HepG2 (cell line): ENCODE results near the gene FBXO30. TPM values are rescaled to one million over a fixed set of nuclear protein-coding genes. Genes with fewer than 3 reads are reported as not detected.

Experiments
- ATAC-seq: fragments of 200-7000 bp; cut with Tn5 transposase; 3 replicates; pipeline ENCODE4 v1.9.1; 2020; ENCODE audit warnings: mild to moderate bottlenecking, moderate library complexity
- BruUV-seq: library from RNA; stranded (reverse); fragments of 400-500 nt; replicated peaks from 2 replicates; lab custom pipeline; 2021; lab: Mats Ljungman, UMichigan
- CTCF ChIA-PET: fragments of 300-600 bp; formaldehyde crosslinking; extraction: SDS; loops from one replicate; lab custom pipeline; 2021; ENCODE audit warnings: low total read pairs, inconsistent platforms, low intra/inter-chr PET ratio; lab: Yijun Ruan, JAX
- POLR2A ChIA-PET: fragments of 350-600 bp; sonication (Branson Sonifier 250); formaldehyde crosslinking; loops from one replicate; lab custom pipeline; 2020; ENCODE audit warnings: antibody characterized with exemption, inconsistent platforms; lab: Yijun Ruan, JAX
- DNase-seq: peaks from one replicate; pipeline ENCODE4 v3.0.0-alpha.2; 2015; ENCODE audit warnings: low spot score
- FAIRE-seq: peaks from 3 replicates; lab custom pipeline; 2011; peaks lifted over from hg19 to GRCh38; lab: Jason Lieb, UNC
- H2AFZ ChIP-seq: one replicate; pipeline ENCODE4 v1.6.1; 2011; ENCODE audit warnings: low read length, inconsistent platforms
- H3K27ac ChIP-seq: fragments of 300-600 bp; 3 replicates; pipeline ENCODE4 v1.8.0; 2011; ENCODE audit warnings: mixed run types, mild to moderate bottlenecking, mixed read lengths, low read length, inconsistent platforms; ENCODE audit not compliant: insufficient read depth; ENCODE audit errors: extremely low read length
- H3K27me3 ChIP-seq, 2 experiments: fragments of 200-600 bp in 1 of 2; 2 replicates in 1 of 2; 3 replicates in 1 of 2; pipeline versions ENCODE4 v1.6.0 to v1.8.0; 2011; ENCODE audit warnings: low read length in 2 of 2, mild to moderate bottlenecking in 2 of 2, moderate library complexity in 2 of 2, inconsistent platforms in 1 of 2; ENCODE audit not compliant: insufficient read depth in 2 of 2, control insufficient read depth in 1 of 2
- H3K36me3 ChIP-seq, 2 experiments: fragments of 200-600 bp in 1 of 2; replicated peaks in 1 of 2; 2 replicates in 1 of 2; 3 replicates in 1 of 2; pipeline versions ENCODE4 v1.5.1 to v1.8.0; 2011; ENCODE audit warnings: low read length in 2 of 2, inconsistent platforms in 1 of 2; ENCODE audit not compliant: insufficient read depth in 2 of 2, control insufficient read depth in 1 of 2
- H3K4me1 ChIP-seq: 2 replicates; pipeline ENCODE4 v1.5.1; 2012; ENCODE audit warnings: low read length, inconsistent platforms; ENCODE audit not compliant: insufficient read depth
- H3K4me2 ChIP-seq: 2 replicates; pipeline ENCODE4 v1.6.0; 2011; ENCODE audit warnings: low read depth, low read length, inconsistent platforms
- H3K4me3 ChIP-seq, 3 experiments: fragments of 200-600 bp in 1 of 3; sonication (generic), shearing (Covaris generic) in 1 of 3; replicated peaks in 1 of 3; 2 replicates each; pipeline ENCODE4 v1.5.1; 2011 to 2016; ENCODE audit warnings: low read length in 3 of 3, inconsistent platforms in 2 of 3, low read depth in 2 of 3, mild to moderate bottlenecking in 2 of 3, control low read depth in 1 of 3, mixed read lengths in 1 of 3; ENCODE audit not compliant: insufficient read depth in 1 of 3
- H3K79me2 ChIP-seq: one replicate; pipeline ENCODE4 v1.6.1; 2011; ENCODE audit warnings: low read length, inconsistent platforms; ENCODE audit not compliant: insufficient read depth
- H3K9ac ChIP-seq: 2 replicates; pipeline ENCODE4 v1.6.0; 2011; ENCODE audit warnings: mild to moderate bottlenecking, low read depth, low read length, inconsistent platforms; ENCODE audit not compliant: insufficient read depth
- H3K9me3 ChIP-seq: 2 replicates; pipeline ENCODE4 v1.5.1; 2012; ENCODE audit warnings: mild to moderate bottlenecking, low read length
- H4K20me1 ChIP-seq: 2 replicates; pipeline ENCODE4 v1.6.0; 2011; ENCODE audit warnings: inconsistent platforms, mild to moderate bottlenecking, low read length, moderate library complexity; ENCODE audit not compliant: insufficient read depth
- IRF2 ChIP-seq: IDR thresholded peaks from 2 replicates; pipeline ENCODE4 v1.6.1; 2018; ENCODE audit warnings: missing genetic modification reagents, missing compliant biosample characterization
- ISX ChIP-seq: sonication (generic); formaldehyde crosslinking; conservative IDR thresholded peaks from 2 replicates; pipeline ENCODE4 v1.5.0; 2020; ENCODE audit warnings: missing genetic modification reagents
- JUND ChIP-seq: sonication (generic); formaldehyde crosslinking; IDR thresholded peaks from 2 replicates; pipeline ENCODE4 v1.8.0; 2022; ENCODE audit warnings: mild to moderate bottlenecking, missing genetic modification reagents
- KLF9 ChIP-seq: IDR thresholded peaks from 2 replicates; pipeline ENCODE4 v1.6.1; 2016; ENCODE audit warnings: low read depth
- MAFF ChIP-seq: IDR thresholded peaks from 2 replicates; pipeline ENCODE4 v1.6.1; 2011; ENCODE audit warnings: low read depth, low read length, improper control_type of control experiment
- MAFG ChIP-seq: sonication (generic); formaldehyde crosslinking; IDR thresholded peaks from 2 replicates; pipeline ENCODE4 v1.5.1; 2020; ENCODE audit warnings: mild to moderate bottlenecking, missing genetic modification reagents
- MAFK ChIP-seq, 2 experiments: IDR thresholded peaks in 1 of 2; conservative IDR thresholded peaks in 1 of 2; 2 replicates each; pipeline ENCODE4 v1.6.1; 2011; ENCODE audit warnings: improper control_type of control experiment in 2 of 2, low read length in 2 of 2
- NCOA1 ChIP-seq: sonication (generic); formaldehyde crosslinking; IDR thresholded peaks from 2 replicates; pipeline ENCODE4 v1.9.0; 2021; ENCODE audit warnings: missing genetic modification reagents
- NFE2 ChIP-seq: sonication (generic); formaldehyde crosslinking; IDR thresholded peaks from 2 replicates; pipeline ENCODE4 v1.4.0; 2020; ENCODE audit warnings: missing genetic modification reagents
- NFE2L2 ChIP-seq: fragments of 150-350 bp; IDR thresholded peaks from 2 replicates; pipeline ENCODE4 v1.6.1; 2014; ENCODE audit warnings: low read length
- NR2F6 ChIP-seq, 2 experiments: IDR thresholded peaks; 2 replicates each; pipeline ENCODE4 v1.6.1; 2016; ENCODE audit warnings: antibody characterized with exemption in 1 of 2, mild to moderate bottlenecking in 1 of 2
- RBFOX2 ChIP-seq: fragments of 200-400 bp; formaldehyde crosslinking; IDR thresholded peaks from 2 replicates; pipeline ENCODE4 v1.6.1; 2017; ENCODE audit warnings: low read depth, mild to moderate bottlenecking, low read length
- SOX6 ChIP-seq, 2 experiments: fragments of 450-650 bp in 1 of 2; sonication (generic) in 1 of 2; formaldehyde crosslinking in 1 of 2; IDR thresholded peaks; 2 replicates each; pipeline versions ENCODE4 v1.4.0 to v1.6.1; 2017 to 2020; ENCODE audit warnings: antibody characterized with exemption in 1 of 2, mild to moderate bottlenecking in 1 of 2, missing genetic modification reagents in 1 of 2
- TCF7L2 ChIP-seq: IDR thresholded peaks from 2 replicates; pipeline ENCODE4 v1.6.1; 2011; ENCODE audit warnings: mild to moderate bottlenecking, low read depth, low read length, moderate library complexity
- ZNF331 ChIP-seq: sonication (generic); formaldehyde crosslinking; IDR thresholded peaks from 2 replicates; pipeline ENCODE4 v1.4.0; 2020; ENCODE audit warnings: missing genetic modification reagents
- ZNF335 ChIP-seq: sonication (generic); formaldehyde crosslinking; IDR thresholded peaks from 2 replicates; pipeline ENCODE4 v1.4.0; 2020; ENCODE audit warnings: missing genetic modification reagents
- ZNF337 ChIP-seq: sonication (generic); formaldehyde crosslinking; IDR thresholded peaks from 2 replicates; pipeline ENCODE4 v1.5.1; 2020; ENCODE audit warnings: missing genetic modification reagents, low read depth, mild to moderate bottlenecking, borderline replicate concordance
- WGBS: methylation state at CpG from one replicate; pipeline ENCODE4 v1.1.6; 2017; ENCODE audit warnings: low lambda C conversion rate; 5-methylcytosine and 5-hydroxymethylcytosine counted together
- in situ Hi-C: cut with HindIII; loops from 2 replicates; pipeline ENCODE4 v1.10.0; 2017; ENCODE audit warnings: low pct_unique_long_range_greater_than_20kb; ENCODE audit not compliant: extremely low pct_ligation_motif_present
- intact Hi-C: fragments of 100-400 bp; cut with micrococcal nuclease; formaldehyde crosslinking; loops from one replicate; pipeline ENCODE4 v1.10.0; 2022; ENCODE audit not compliant: unreplicated experiment
- polyA plus RNA-seq, 8 experiments: library from polyadenylated mRNA; depleted of rRNA in 3 of 8; stranded (reverse) in 7 of 8; unstranded in 1 of 8; fragments of >200 nt; fragmentation: Illumina TruSeq in 4 of 8; extraction: Trizol in 4 of 8; gene quantifications; 2 replicates each; pipeline versions ENCODE4 v1.2.1 to v1.2.3, GENCODE V29; 2011 to 2016; ENCODE audit warnings: low read depth in 4 of 8, missing spikeins in 1 of 8, mixed read lengths in 1 of 8; ENCODE audit not compliant: insufficient read depth in 1 of 8
- total RNA-seq, 5 experiments: library from RNA; depleted of rRNA; stranded (reverse); fragments of >200 nt; fragmentation: Illumina TruSeq; extraction: Trizol; gene quantifications; 2 replicates each; pipeline ENCODE4 v1.2.3, GENCODE V29; 2016; ENCODE audit warnings: low read depth in 1 of 5
- TF ChIP-seq, protein P1 (sequence below): sonication (generic); formaldehyde crosslinking; IDR thresholded peaks from 2 replicates; pipeline ENCODE4 v1.5.1; 2020; ENCODE audit warnings: missing genetic modification reagents, mild to moderate bottlenecking, borderline replicate concordance
- TF ChIP-seq, protein P2 (sequence below): sonication (generic); formaldehyde crosslinking; IDR thresholded peaks from 2 replicates; pipeline ENCODE4 v1.4.0; 2020; ENCODE audit warnings: missing genetic modification reagents, borderline replicate concordance
- TF ChIP-seq, protein P3 (sequence below): sonication (generic); formaldehyde crosslinking; IDR thresholded peaks from 2 replicates; pipeline ENCODE4 v1.8.0; 2022; ENCODE audit warnings: missing genetic modification reagents, mild to moderate bottlenecking, inconsistent platforms, borderline replicate concordance

Gene FBXO30
- total and polyA plus RNA-seq, 2 of the 13 experiments (the other 11 are each of a cell fraction or from before 2014, with no cell fraction given) = 3.2 to 7.1 TPM

DNA sequence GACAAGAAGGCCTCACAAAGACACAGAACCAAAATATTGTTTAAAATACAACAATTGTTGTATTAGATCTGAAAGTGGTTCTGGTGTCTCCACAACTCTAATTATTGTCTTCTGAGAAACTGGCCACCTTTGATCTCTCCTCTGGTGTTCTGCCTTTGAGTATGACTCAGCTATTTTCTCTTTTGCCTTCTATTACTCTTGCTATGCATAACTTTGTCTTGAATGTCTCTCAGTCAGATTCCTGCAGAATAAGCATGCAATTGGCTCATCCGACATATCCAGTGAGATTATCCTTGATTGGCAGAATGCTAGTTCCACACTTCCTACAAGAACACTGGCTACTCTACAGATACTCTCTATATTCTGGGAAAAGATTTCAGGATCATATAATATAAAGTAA lies 65.0 kb downstream of the FBXO30 start:
- peaks cover 8% of the 10 kb centered on the region for H3K4me1 ChIP-seq
- no peak overlapping the region for H3K4me3 ChIP-seq
- H3K27me3 ChIP-seq = no peaks in the 10 kb centered on the region
- intact Hi-C loops = no loop called here
- ChIA-PET CTCF (no interaction called here), POLR2A (interaction anchor here (0.9 kb wide), 1 partner anchor 13 kb away, joined by 3 read pairs; no protein-coding TSS in a partner anchor)
- H3K36me3 ChIP-seq = no peaks in the 10 kb centered on the region
- no peaks in the 10 kb centered on the region for H4K20me1 ChIP-seq
- peaks cover 13% of the 10 kb centered on the region; the same call in 1 of the 2 replicates for H3K9me3 ChIP-seq
- WGBS = 92% methylated on average over 1 of the region's 1 CpG
- DNase-seq (peak; percentile 44), FAIRE-seq (peak; percentile 8), ATAC-seq (peak; percentile 55)
- BruUV-seq = no TSS peak
- H2AFZ ChIP-seq = no peak overlapping the region
- H3K4me2 ChIP-seq = no peak overlapping the region
- in situ Hi-C loops = no loop called here
- H3K9ac ChIP-seq = no peak overlapping the region
- no peak for TF ChIP-seq ISX (CRISPR knock-in tag)
- no peak for TF ChIP-seq ZNF331 (CRISPR knock-in tag)
- peak; percentile 92 for TF ChIP-seq MAFF
- TF ChIP-seq KLF9 = no peak
- TF ChIP-seq JUND = no peak
- TF ChIP-seq ZNF337 (CRISPR knock-in tag) = no peak
- TF ChIP-seq ZNF335 = no peak
- TF ChIP-seq, protein P1, sequence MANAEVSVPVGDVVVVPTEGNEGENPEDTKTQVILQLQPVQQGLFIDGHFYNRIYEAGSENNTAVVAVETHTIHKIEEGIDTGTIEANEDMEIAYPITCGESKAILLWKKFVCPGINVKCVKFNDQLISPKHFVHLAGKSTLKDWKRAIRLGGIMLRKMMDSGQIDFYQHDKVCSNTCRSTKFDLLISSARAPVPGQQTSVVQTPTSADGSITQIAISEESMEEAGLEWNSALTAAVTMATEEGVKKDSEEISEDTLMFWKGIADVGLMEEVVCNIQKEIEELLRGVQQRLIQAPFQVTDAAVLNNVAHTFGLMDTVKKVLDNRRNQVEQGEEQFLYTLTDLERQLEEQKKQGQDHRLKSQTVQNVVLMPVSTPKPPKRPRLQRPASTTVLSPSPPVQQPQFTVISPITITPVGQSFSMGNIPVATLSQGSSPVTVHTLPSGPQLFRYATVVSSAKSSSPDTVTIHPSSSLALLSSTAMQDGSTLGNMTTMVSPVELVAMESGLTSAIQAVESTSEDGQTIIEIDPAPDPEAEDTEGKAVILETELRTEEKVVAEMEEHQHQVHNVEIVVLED (CRISPR knock-in tag) = no peak
- no peak for TF ChIP-seq NR2F6 (IDR thresholded peaks at IDR 0.05)
- no peak for TF ChIP-seq NR2F6 (CRISPR knock-in tag; IDR thresholded peaks at IDR 0.05)
- TF ChIP-seq MAFG (CRISPR knock-in tag) = peak; percentile 58; the same call in 1 of the 2 replicates
- no peak for TF ChIP-seq RBFOX2
- no peak for TF ChIP-seq SOX6 (IDR thresholded peaks at IDR 0.05)
- no peak for TF ChIP-seq SOX6 (CRISPR knock-in tag; IDR thresholded peaks at IDR 0.05)
- TF ChIP-seq, protein P2, sequence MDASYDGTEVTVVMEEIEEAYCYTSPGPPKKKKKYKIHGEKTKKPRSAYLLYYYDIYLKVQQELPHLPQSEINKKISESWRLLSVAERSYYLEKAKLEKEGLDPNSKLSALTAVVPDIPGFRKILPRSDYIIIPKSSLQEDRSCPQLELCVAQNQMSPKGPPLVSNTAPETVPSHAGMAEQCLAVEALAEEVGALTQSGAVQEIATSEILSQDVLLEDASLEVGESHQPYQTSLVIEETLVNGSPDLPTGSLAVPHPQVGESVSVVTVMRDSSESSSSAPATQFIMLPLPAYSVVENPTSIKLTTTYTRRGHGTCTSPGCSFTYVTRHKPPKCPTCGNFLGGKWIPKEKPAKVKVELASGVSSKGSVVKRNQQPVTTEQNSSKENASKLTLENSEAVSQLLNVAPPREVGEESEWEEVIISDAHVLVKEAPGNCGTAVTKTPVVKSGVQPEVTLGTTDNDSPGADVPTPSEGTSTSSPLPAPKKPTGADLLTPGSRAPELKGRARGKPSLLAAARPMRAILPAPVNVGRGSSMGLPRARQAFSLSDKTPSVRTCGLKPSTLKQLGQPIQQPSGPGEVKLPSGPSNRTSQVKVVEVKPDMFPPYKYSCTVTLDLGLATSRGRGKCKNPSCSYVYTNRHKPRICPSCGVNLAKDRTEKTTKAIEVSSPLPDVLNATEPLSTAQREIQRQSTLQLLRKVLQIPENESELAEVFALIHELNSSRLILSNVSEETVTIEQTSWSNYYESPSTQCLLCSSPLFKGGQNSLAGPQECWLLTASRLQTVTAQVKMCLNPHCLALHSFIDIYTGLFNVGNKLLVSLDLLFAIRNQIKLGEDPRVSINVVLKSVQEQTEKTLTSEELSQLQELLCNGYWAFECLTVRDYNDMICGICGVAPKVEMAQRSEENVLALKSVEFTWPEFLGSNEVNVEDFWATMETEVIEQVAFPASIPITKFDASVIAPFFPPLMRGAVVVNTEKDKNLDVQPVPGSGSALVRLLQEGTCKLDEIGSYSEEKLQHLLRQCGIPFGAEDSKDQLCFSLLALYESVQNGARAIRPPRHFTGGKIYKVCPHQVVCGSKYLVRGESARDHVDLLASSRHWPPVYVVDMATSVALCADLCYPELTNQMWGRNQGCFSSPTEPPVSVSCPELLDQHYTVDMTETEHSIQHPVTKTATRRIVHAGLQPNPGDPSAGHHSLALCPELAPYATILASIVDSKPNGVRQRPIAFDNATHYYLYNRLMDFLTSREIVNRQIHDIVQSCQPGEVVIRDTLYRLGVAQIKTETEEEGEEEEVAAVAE = peak; percentile 69; the same call in 1 of the 2 replicates
- peak; percentile 61; the same call in 1 of the 2 replicates for TF ChIP-seq IRF2
- TF ChIP-seq NFE2L2 = peak; percentile 99
- peak; percentile 93 to 97 for TF ChIP-seq MAFK (conservative IDR thresholded peaks at IDR 0.05 in 1 of 2, IDR thresholded peaks at IDR 0.05 in 1 of 2; ENCODE audit: low read length in 2 of 2)
- peak; percentile 94 for TF ChIP-seq NFE2
- no peak for TF ChIP-seq NCOA1 (CRISPR knock-in tag)
- TF ChIP-seq TCF7L2 = peak; percentile 30; the same call in 1 of the 2 replicates
- TF ChIP-seq, protein P3, sequence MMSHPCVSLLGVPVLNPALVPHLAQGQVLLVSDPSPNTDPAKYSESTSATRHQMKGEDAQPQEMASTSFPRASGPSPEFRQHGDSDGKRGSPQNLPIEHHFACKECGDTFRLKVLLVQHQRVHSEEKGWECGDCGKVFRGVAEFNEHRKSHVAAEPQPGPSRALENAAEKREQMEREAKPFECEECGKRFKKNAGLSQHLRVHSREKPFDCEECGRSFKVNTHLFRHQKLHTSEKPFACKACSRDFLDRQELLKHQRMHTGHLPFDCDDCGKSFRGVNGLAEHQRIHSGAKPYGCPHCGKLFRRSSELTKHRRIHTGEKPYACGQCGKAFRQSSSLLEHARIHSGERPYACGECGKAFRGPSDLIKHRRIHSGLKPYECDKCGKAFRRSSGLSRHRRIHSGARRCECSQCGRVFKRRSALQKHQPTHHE (CRISPR knock-in tag) = no peak
- no peak overlapping the region for H3K27ac ChIP-seq
- H3K79me2 ChIP-seq = no peaks in the 10 kb centered on the region
